HG02870 (cell line): Measurements from ENCODE around the gene SLAMF1.
A peak's percentile ranks its signal among the peaks of the same experiment; 100 is the strongest.
"Not testable (repeated sequence)": the region's sequence is repeated elsewhere in the genome, so short reads cannot be mapped to it uniquely, and the experiment has no call there.

Experiments
- ATAC-seq: cut with Tn5 transposase; IDR thresholded peaks from one replicate; pipeline ENCODE4 v1.9.1; 2021; ENCODE audit warnings: mild to moderate bottlenecking, moderate library complexity; ENCODE audit not compliant: unreplicated experiment

SLAMF1 gene

GRCh38 chr1:160607011-160607671, 39.7 kb downstream of the SLAMF1 start:
- ATAC-seq: peak; percentile 55

GRCh38 chr1:160606611-160607010, 40.2 kb downstream of the SLAMF1 start:
- ATAC-seq: no peak

DNA sequence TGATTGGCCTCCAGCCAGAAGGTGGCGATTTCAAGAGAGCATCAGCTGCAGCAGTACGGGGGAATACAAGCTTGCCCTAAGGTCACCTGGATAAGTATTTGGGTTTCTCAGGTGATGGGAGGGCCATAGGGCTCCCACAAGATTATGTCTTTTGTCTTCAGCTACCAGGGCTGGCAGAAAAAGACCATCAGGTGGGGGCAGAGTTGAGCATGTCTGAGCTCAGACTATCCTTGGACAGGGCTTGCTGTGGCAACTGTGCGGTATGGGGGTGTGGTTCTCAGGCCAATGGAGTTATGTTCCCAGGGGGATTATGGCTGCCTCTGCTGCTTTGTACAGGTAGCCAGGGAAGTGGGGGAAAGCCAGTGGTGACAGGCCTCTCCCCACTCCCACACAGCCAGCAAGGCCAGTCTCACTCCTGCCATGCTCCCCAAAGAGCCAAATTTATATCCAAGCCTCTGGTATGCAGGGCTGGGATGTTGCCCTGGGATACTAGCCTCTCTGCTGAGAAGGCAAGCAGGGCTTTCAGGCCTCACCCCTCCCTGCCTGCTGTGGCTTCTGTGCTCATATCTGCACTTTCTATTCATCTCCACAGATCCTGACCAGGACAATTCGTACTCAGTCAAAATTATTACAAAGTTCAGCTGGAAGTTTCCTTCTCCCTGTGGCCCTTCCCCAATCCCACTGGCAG, 40.9 kb downstream of the SLAMF1 start:
- no peak for ATAC-seq

DNA sequence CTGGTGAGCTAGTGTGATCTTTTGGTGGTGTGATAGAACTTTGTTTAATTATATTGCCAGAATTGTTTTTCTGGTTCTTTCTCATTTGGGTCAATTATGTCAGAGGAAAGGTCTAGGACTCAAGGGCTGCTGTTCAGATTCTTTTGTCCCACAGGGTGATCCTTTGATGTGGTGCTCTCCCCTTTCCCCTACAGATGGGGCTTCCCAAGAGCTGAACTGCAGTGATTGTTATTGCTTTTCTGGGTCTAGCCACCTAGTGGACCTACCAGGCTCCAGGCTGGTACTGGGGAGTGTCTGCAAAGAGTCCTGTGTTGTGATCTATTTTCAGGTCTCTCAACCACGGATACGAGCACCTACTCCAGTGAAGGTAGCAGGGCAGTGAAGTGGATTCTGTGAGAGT, 41.6 kb downstream of the SLAMF1 start:
- no peak for ATAC-seq

- no peak for ATAC-seq
Observed at GRCh38 chr1:160597705-160598104, 49.1 kb downstream of the SLAMF1 start.

- no peak for ATAC-seq
Observed at GRCh38 chr1:160597051-160597450, 49.8 kb downstream of the SLAMF1 start.

DNA sequence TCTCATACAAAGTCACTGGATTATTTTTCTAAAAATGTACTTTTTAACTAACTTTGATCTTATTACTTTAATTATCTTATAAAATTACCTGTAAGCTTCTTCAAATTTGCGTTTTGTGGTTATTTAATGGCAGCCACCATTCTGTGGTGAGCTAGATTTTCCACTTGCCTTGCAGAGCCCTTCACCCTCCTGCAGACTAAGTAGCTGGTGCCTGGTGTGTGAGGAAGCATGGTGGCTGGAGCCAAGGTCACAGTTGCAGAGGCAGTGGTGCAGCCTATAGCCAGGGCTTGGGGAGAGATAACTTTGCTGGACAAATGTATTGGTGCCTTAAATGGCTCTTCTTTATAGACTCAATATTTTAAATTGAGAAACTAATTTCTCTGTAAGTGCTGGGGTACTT, 56.4 kb downstream of the SLAMF1 start:
- no peak for ATAC-seq

DNA sequence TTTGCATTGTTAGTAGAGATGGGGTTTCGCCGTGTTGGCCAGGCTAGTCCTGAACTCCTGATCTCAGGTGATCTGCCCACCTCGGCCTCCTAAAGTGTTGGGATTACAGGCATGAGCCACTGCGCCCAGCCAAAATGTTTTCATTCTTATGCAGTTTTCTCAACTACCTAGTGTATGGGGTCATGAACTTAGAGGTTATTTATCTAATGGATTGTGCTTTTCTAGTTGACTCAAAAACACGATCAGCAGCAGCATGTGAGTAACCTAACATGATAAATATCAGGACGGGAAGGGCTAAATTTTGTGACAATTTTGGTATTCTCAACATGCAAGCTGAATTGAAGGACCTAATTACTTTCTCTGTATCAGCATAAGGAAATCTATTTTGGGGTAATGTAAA, 58.4 kb downstream of the SLAMF1 start:
- no peak for ATAC-seq

DNA sequence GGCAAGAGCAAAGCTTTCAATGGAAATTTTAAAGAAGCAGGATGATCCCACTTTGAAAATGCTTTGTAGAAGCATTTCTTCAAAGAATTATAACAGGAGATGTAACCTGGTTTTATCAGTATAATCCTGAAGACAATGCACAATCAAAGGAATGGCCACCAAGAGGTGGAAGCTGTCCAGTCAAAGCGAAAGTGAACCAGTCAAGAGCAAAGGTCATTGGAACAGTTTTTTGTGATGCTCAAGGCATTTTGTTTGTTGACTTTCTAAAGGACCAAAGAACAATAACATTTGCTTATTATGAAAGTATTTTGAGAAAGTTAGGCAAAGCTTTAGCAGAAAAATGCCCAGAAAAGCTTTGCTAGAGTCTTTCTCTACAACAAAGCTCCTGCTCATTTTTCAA, 62.1 kb downstream of the SLAMF1 start:
- ATAC-seq: no peak

DNA sequence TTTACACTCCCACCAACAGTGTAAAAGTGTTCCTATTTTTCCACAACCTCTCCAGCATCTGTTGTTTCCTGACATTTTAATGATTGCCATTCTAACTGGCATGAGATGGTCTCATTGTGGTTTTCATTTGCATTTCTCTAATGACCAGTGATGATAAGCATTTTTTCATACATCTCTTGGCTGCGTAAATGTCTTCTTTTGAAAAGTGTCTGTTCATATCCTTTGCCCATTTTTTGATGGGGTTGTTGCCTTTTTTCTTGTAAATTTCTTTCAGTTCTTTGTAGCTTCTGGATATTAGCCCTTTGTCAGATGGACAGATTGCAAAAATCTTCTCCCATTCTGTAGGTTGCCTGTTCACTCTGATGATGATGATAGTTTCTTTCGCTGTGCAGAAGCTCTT, 63.9 kb downstream of the SLAMF1 start:
- not testable (repeated sequence) for ATAC-seq

- ATAC-seq: no peak
Observed at GRCh38 chr1:160581961-160582360, 64.9 kb downstream of the SLAMF1 start.

DNA sequence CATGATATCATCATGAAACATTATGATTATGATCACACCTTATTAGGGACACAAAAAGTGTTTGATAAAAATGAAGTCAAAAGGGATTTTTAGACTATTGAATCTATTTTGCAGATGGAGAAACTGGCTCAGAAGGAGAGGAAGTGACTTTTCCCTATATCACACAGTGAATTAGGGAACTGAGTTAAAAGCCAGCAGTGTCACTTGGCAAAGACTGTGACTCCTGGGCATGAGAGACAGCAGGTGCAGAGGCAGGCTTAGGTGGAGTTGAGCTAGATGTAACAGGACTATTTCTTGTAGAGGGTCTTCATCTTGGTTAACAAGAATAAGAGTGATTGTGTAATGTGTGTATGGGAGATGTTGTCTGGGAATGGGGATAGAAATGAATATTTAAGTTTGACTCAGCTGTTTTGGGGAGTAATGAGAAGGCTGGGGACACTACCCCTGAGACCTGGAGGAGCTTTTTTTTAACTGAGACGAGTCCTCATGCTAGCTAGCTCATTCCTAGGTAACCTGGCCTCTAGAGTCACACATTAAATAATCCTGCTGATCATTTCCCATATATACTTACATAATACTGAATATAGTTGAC, 66.5 kb downstream of the SLAMF1 start:
- ATAC-seq: no peak

- no peak for ATAC-seq
Observed at GRCh38 chr1:160579216-160579701, 67.6 kb downstream of the SLAMF1 start, which contains the start of gene CD84. CD84 (minus strand) TSS chr1:160579496; CDS start chr1:160579437, 59 bp downstream.

DNA sequence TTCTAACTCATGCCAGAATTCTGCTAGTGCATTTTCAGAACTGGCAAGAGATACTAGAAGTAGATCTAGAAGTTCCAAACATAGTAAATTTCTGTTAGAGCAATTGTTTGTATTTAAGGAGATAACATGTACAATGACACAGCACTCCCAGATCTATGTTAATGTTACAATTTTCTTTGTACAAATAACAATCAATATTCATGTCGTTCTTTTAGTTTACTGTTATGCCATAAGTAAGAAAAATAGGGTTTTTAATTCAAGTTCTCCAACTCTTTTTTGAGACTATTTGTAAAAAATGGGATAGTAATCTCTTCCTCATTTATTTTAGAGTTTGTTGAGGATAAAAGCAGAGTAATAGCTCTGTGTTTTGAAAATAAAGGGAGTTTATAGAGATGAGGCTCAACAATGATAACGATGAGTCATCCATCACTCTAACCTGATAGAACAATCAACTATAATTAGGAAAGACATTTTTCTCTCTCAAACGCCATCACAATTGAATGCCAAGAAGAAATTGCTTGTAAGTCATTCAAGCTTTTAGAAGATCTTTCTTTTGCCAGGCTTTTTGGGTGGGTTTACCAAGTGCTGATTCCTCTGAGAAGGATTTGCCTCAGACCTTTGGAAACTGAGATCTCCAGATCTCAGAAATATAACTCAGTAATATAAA, 68.2 kb downstream of the SLAMF1 start:
- ATAC-seq: no peak

DNA sequence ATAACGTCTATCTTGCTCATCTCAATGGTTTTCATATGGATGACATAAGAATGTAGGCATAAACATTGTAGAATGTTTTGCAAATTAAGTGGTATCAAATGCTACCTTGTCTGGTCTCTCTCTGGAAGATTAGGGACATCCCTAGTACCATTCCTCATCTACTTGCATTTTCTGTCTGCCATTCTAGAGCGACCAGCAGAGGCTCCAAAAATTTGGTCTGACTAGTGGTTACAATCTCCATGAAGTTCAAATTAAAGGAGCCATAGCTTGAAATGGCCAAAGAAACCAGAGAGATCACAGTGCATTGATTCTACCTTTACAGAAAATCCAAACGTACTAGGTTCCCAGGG, 68.7 kb downstream of the SLAMF1 start:
- ATAC-seq: no peak

DNA sequence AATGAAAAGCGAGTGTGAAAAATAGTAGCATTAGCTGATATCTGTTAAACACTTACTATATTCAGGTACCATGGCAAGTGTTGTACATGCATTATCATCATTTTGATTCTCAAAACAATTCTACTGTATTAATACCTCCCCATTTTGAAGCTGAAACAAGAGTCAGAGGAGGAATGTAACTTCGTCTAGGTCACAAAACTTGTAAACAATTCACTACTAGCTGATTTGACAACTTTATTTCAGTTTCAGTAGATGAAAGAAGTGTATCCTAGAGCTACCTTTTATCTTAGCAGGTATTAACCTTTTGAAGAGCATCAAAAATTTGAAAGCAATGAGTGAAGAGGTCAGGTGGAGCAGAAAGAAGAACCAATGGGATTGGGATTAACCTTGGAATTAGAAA, 69.2 kb downstream of the SLAMF1 start:
- ATAC-seq: no peak

GRCh38 chr1:160576884-160577283, 70.0 kb downstream of the SLAMF1 start:
- no peak for ATAC-seq

- no peak for ATAC-seq
Observed at GRCh38 chr1:160576390-160576789, 70.5 kb downstream of the SLAMF1 start.

GRCh38 chr1:160575112-160575664, 71.7 kb downstream of the SLAMF1 start:
- no peak for ATAC-seq

- no peak for ATAC-seq
Observed at GRCh38 chr1:160570840-160571239, 76.0 kb downstream of the SLAMF1 start.

DNA sequence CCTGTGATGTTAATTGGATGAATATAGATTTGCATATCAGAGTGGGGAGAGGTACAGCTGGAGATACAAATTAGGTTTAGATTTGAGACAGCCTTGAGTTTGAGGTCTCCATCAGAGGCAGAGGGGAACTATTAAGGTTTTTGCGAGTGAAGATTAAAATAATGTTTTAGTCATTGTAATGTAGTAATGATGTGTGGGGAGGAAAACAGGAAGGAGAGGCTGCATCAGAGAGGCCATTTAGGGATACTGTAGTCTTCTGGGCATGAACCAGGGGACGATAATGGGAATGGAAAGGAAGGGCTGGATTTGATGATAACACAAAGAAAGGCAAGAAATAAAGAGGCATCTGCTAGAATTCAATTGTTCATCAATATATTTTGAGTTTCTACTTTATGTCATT, 77.0 kb downstream of the SLAMF1 start:
- no peak for ATAC-seq
